ENCODE results near the gene DIDO1. TPM values are rescaled to one million over a fixed set of nuclear protein-coding genes. Genes with fewer than 3 reads are reported as not detected.

The DIDO1 gene
- total RNA-seq, 4 donors from 2014 or later, result 64.5 to 89.7 (median 78.9) TPM

DNA sequence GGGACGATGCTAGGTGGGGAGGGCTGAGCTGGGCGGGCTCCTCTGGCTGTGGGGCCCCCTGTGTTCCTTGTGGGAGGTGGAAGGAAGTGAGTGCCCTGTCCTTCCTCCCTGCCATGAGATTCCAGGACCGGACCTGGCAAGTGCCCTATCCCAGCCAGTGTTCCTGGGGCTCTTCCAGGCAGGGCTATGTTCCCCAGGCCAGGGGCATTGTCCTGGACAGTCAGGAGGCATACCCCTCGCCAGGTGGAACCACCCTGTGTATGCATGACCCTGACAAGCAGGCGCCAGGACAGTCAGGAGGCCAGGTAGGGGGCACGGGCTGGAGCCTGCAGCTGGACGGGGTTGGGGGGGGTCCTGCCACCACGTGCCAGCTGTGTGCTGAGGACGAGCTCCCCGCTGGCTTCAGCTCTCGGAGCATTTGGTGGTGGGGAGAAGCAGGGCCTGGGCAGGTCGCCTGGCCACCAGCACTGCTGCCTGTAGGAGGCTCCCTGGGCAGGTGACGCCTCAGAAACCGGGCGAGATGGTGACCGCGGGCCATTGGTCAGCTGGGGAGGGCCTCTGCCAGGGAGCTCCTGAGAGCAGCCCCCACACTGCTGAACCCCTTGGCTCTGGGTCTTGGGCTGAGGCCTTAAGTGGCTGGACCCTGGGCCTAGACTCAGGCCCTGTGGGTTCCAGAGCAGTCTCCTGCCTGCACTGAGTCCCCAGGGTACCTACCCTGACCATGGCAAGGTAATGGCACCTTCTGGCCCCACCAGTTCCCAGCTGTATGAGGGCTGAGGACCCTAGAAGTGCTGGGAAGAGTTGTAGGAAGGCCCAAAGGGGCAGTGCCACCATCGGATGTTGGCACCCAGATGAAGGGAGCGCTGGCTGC lies 26.9 kb upstream of the DIDO1 start:
- TF ChIP-seq POLR2A (IDR thresholded peaks at IDR 0.05) (no peak), EP300 (IDR thresholded peaks at IDR 0.05) (no peak)
- TF ChIP-seq, protein P1, sequence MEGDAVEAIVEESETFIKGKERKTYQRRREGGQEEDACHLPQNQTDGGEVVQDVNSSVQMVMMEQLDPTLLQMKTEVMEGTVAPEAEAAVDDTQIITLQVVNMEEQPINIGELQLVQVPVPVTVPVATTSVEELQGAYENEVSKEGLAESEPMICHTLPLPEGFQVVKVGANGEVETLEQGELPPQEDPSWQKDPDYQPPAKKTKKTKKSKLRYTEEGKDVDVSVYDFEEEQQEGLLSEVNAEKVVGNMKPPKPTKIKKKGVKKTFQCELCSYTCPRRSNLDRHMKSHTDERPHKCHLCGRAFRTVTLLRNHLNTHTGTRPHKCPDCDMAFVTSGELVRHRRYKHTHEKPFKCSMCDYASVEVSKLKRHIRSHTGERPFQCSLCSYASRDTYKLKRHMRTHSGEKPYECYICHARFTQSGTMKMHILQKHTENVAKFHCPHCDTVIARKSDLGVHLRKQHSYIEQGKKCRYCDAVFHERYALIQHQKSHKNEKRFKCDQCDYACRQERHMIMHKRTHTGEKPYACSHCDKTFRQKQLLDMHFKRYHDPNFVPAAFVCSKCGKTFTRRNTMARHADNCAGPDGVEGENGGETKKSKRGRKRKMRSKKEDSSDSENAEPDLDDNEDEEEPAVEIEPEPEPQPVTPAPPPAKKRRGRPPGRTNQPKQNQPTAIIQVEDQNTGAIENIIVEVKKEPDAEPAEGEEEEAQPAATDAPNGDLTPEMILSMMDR (IDR thresholded peaks at IDR 0.05), result no peak
- WGBS, 2 donors, result 64 to 72% methylated on average over 12 of the region's 19 CpGs
- DNase-seq (ENCODE audit: low spot score in 2 of 2), result no peak

GRCh38 chr20:62952373-62952967 lies 26.2 kb upstream of the DIDO1 start, which contains the start of gene SLC17A9:
TSS of gene SLC17A9 (plus strand) at chr20:62952709. CDS start at chr20:62952831, 122 bp downstream.
- peak within 1 kb of the TSS; percentile 66 to 94 (median 86) for H3K27ac ChIP-seq
- H3K27me3 ChIP-seq, result no peaks in the 10 kb centered on the region
- H3K4me3 ChIP-seq, result peak within 1 kb of the TSS; percentile 18 to 38 (median 32)
- DNase-seq (ENCODE audit: low spot score in 2 of 2), result peak; percentile 34 to 43
- peaks cover 3 to 30% (median 24%) of the 10 kb centered on the region in 4 donors for H3K4me1 ChIP-seq
- H3K36me3 ChIP-seq, result peaks cover 0 to 43% (median 0%) of the 10 kb centered on the region in 3 donors
- TF ChIP-seq, protein P1 (IDR thresholded peaks at IDR 0.05), result peak in 1 of 5 experiments; percentile 22
- TF ChIP-seq POLR2A (IDR thresholded peaks at IDR 0.05), result no peak
- peak in 1 of 2 donors; percentile 10 for TF ChIP-seq EP300 (IDR thresholded peaks at IDR 0.05)
- no peaks in the 10 kb centered on the region for H3K9me3 ChIP-seq
- 8 to 9% methylated on average over 18 to 22 of the region's 37 CpGs for WGBS, 2 donors

More for the DNA sequence above, 26.9 kb upstream of the DIDO1 start:
- Histone ChIP-seq H3K36me3 (peaks cover 0 to 39% (median 0%) of the 10 kb centered on the region in 3 donors), H3K27me3 (no peaks in the 10 kb centered on the region), H3K4me1 (peaks cover 3 to 30% (median 24%) of the 10 kb centered on the region in 4 donors), H3K9me3 (no peaks in the 10 kb centered on the region), H3K4me3 (peak overlapping the region; percentile 18 to 38 (median 32)), H3K27ac (peak overlapping the region; percentile 66 to 94 (median 86))

DNA sequence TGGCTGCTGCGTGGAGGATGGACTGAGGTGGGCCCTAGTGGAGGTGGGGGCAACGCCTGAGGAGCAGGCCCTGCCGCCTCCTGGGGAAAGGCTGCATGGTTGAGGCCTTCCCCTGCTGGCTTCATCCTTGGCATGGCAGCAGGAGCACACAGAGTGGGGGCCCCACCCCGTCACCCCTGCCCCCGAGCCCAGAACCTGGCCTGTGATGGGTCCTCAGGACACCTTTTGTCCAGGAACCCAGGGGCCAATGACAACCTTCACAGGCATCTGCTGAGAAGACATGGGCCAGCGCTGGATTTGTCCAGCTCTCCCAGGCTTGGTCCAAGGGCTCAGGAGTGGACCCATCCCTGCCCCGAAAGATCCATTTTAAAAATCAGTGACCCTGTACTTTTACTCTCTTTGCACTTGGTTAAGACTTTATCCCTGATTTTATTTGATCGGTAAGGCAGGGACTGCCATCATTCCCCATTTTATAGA lies 25.6 kb upstream of the DIDO1 start:
- peaks cover 0 to 43% (median 0%) of the 10 kb centered on the region in 3 donors for H3K36me3 ChIP-seq
- peak overlapping the region in 3 of 4 donors; percentile 31 to 38 (median 32) for H3K4me3 ChIP-seq
- WGBS, 2 donors, result 86 to 92% methylated on average over 8 of the region's 8 CpGs
- DNase-seq (ENCODE audit: low spot score in 2 of 2), result no peak
- TF ChIP-seq EP300 (IDR thresholded peaks at IDR 0.05) (no peak), POLR2A (IDR thresholded peaks at IDR 0.05) (no peak)
- TF ChIP-seq, protein P1 (IDR thresholded peaks at IDR 0.05), result no peak
- H3K4me1 ChIP-seq, result peaks cover 3 to 30% (median 24%) of the 10 kb centered on the region in 4 donors
- H3K9me3 ChIP-seq, result no peaks in the 10 kb centered on the region
- H3K27ac ChIP-seq, result peak overlapping the region in 3 of 4 donors; percentile 82 to 94 (median 89)
- H3K27me3 ChIP-seq, result no peaks in the 10 kb centered on the region

GRCh38 chr20:62951143-62951895 lies 25.0 kb upstream of the DIDO1 start:
- Histone ChIP-seq H3K4me3 (no peak overlapping the region), H3K27me3 (no peaks in the 10 kb centered on the region), H3K36me3 (peaks cover 0 to 48% (median 0%) of the 10 kb centered on the region in 3 donors), H3K4me1 (peaks cover 3 to 30% (median 24%) of the 10 kb centered on the region in 4 donors), H3K9me3 (no peaks in the 10 kb centered on the region), H3K27ac (peak overlapping the region in 2 of 4 donors; percentile 89 to 94)
- 91 to 93% methylated on average over 11 of the region's 11 CpGs for WGBS, 2 donors
- DNase-seq (ENCODE audit: low spot score in 2 of 2), result no peak
- no peak for TF ChIP-seq POLR2A (IDR thresholded peaks at IDR 0.05)
- TF ChIP-seq EP300 (IDR thresholded peaks at IDR 0.05), result no peak
- TF ChIP-seq, protein P1 (IDR thresholded peaks at IDR 0.05), result no peak
